HepG2 (cell line): ENCODE data around the gene FAM83G. TPM values are rescaled to one million over a fixed set of nuclear protein-coding genes. Genes with fewer than 3 reads are reported as not detected.

ENCODE experiments used
- AGO1 ChIP-seq: fragments of 200-400 bp; formaldehyde crosslinking; IDR thresholded peaks from 2 replicates; pipeline ENCODE4 v1.6.1; 2017; ENCODE audit warnings: mild to moderate bottlenecking, low read depth, low read length, moderate library complexity; ENCODE audit not compliant: poor library complexity, severe bottlenecking
- DNMT1 ChIP-seq: sonication (generic); formaldehyde crosslinking; IDR thresholded peaks from 2 replicates; pipeline ENCODE4 v1.5.1; 2020; ENCODE audit warnings: mild to moderate bottlenecking, missing genetic modification reagents
- KLF9 ChIP-seq: IDR thresholded peaks from 2 replicates; pipeline ENCODE4 v1.6.1; 2016; ENCODE audit warnings: low read depth
- PAX8 ChIP-seq: sonication (generic); formaldehyde crosslinking; IDR thresholded peaks from 2 replicates; pipeline ENCODE4 v1.8.0; 2022; ENCODE audit warnings: mild to moderate bottlenecking, missing genetic modification reagents, borderline replicate concordance
- ZNF773 ChIP-seq: sonication (generic); formaldehyde crosslinking; IDR thresholded peaks from 2 replicates; pipeline ENCODE4 v1.4.0; 2020; ENCODE audit warnings: missing genetic modification reagents, borderline replicate concordance
- polyA plus RNA-seq, 8 experiments: library from polyadenylated mRNA; depleted of rRNA in 3 of 8; stranded (reverse) in 7 of 8; unstranded in 1 of 8; fragments of >200 nt; fragmentation: Illumina TruSeq in 4 of 8; extraction: Trizol in 4 of 8; gene quantifications; 2 replicates each; pipeline versions ENCODE4 v1.2.1 to v1.2.3, GENCODE V29; 2011 to 2016; ENCODE audit warnings: low read depth in 4 of 8, missing spikeins in 1 of 8, mixed read lengths in 1 of 8; ENCODE audit not compliant: insufficient read depth in 1 of 8
- total RNA-seq, 5 experiments: library from RNA; depleted of rRNA; stranded (reverse); fragments of >200 nt; fragmentation: Illumina TruSeq; extraction: Trizol; gene quantifications; 2 replicates each; pipeline ENCODE4 v1.2.3, GENCODE V29; 2016; ENCODE audit warnings: low read depth in 1 of 5
- TF ChIP-seq, protein P1 (sequence below): sonication (generic); formaldehyde crosslinking; IDR thresholded peaks from 2 replicates; pipeline ENCODE4 v1.9.0; 2021; ENCODE audit warnings: missing genetic modification reagents, borderline replicate concordance
- TF ChIP-seq, protein P2 (sequence below): sonication (generic); formaldehyde crosslinking; IDR thresholded peaks from 2 replicates; pipeline ENCODE4 v1.4.0; 2020; ENCODE audit warnings: missing genetic modification reagents, mild to moderate bottlenecking, borderline replicate concordance
- TF ChIP-seq, protein P3 (sequence below): sonication (generic); formaldehyde crosslinking; IDR thresholded peaks from 2 replicates; pipeline ENCODE4 v1.8.0; 2022; ENCODE audit warnings: mild to moderate bottlenecking, missing genetic modification reagents, borderline replicate concordance
- TF ChIP-seq, protein P4 (sequence below): sonication (generic); formaldehyde crosslinking; IDR thresholded peaks from 2 replicates; pipeline ENCODE4 v1.4.0; 2020; ENCODE audit warnings: mild to moderate bottlenecking, missing genetic modification reagents
- TF ChIP-seq, protein P5 (sequence below), 2 experiments: IDR thresholded peaks; 2 replicates each; pipeline ENCODE4 v1.6.1; 2011 to 2012; ENCODE audit warnings: low read length in 2 of 2, borderline replicate concordance in 1 of 2, low read depth in 1 of 2, mild to moderate bottlenecking in 1 of 2, moderate library complexity in 1 of 2
- TF ChIP-seq, protein P6 (sequence below): sonication (generic); formaldehyde crosslinking; IDR thresholded peaks from 2 replicates; pipeline ENCODE4 v1.8.0; 2022; ENCODE audit warnings: mild to moderate bottlenecking, missing genetic modification reagents, moderate library complexity

FAM83G gene
- total and polyA plus RNA-seq, 2 of the 13 experiments (the other 11 are each of a cell fraction or from before 2014, with no cell fraction given): 13.7 to 18.6 TPM

DNA sequence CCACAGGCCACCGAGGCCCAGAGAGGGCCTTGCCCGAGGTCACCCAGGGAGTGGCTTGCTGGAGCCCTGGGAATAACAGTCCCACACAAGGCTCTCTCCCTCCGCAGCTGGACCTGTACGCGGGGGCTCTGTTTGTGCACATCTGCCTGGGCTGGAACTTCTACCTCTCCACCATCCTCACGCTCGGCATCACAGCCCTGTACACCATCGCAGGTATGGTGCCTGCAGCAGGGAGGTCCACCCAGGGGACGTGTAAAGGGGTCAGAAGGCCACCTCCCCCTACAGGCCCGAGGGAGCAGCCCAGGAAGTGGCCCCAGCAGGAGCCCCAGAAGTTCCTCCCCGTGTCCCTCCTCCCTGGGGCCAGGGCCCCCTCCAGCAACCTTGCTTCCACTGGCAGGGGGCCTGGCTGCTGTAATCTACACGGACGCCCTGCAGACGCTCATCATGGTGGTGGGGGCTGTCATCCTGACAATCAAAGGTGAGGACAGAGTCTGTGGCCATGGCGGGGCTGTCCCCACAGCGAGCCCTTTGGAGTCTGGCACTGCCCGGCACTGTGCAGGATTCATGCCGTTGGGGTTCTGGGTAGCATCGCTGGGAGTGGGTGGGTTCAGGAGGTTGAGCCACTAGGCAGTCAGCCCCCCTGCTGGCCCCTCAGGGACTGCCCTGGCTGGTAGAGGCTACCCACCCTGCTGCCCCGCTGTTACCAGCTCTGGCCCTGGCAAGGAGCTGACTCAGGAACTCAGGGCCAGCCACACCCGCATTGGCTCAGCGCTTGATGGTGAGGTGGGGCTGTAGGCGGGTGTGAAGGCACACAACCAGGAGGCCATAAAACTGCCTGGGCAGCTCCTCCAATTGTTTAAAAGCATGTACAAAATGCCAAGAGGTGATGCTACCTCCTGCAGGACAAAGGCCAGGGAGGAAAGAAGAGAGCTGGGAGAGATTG is 35.3 kb downstream of the FAM83G start (continued):
- TF ChIP-seq, protein P1, sequence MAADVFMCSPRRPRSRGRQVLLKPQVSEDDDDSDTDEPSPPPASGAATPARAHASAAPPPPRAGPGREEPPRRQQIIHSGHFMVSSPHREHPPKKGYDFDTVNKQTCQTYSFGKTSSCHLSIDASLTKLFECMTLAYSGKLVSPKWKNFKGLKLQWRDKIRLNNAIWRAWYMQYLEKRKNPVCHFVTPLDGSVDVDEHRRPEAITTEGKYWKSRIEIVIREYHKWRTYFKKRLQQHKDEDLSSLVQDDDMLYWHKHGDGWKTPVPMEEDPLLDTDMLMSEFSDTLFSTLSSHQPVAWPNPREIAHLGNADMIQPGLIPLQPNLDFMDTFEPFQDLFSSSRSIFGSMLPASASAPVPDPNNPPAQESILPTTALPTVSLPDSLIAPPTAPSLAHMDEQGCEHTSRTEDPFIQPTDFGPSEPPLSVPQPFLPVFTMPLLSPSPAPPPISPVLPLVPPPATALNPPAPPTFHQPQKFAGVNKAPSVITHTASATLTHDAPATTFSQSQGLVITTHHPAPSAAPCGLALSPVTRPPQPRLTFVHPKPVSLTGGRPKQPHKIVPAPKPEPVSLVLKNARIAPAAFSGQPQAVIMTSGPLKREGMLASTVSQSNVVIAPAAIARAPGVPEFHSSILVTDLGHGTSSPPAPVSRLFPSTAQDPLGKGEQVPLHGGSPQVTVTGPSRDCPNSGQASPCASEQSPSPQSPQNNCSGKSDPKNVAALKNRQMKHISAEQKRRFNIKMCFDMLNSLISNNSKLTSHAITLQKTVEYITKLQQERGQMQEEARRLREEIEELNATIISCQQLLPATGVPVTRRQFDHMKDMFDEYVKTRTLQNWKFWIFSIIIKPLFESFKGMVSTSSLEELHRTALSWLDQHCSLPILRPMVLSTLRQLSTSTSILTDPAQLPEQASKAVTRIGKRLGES (CRISPR knock-in tag): no peak
- TF ChIP-seq, protein P2, sequence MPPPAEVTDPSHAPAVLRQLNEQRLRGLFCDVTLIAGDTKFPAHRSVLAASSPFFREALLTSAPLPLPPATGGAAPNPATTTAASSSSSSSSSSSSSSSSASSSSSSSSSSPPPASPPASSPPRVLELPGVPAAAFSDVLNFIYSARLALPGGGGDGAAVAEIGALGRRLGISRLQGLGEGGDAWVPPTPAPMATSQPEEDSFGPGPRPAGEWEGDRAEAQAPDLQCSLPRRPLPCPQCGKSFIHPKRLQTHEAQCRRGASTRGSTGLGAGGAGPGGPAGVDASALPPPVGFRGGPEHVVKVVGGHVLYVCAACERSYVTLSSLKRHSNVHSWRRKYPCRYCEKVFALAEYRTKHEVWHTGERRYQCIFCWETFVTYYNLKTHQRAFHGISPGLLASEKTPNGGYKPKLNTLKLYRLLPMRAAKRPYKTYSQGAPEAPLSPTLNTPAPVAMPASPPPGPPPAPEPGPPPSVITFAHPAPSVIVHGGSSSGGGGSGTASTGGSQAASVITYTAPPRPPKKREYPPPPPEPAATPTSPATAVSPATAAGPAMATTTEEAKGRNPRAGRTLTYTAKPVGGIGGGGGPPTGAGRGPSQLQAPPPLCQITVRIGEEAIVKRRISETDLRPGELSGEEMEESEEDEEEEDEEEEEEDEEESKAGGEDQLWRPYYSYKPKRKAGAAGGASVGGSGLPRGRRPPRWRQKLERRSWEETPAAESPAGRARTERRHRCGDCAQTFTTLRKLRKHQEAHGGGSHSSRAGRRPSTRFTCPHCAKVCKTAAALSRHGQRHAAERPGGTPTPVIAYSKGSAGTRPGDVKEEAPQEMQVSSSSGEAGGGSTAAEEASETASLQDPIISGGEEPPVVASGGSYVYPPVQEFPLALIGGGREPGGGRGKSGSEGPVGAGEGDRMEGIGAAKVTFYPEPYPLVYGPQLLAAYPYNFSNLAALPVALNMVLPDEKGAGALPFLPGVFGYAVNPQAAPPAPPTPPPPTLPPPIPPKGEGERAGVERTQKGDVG (CRISPR knock-in tag): no peak
- no peak for TF ChIP-seq ZNF773
- TF ChIP-seq PAX8 (CRISPR knock-in tag): no peak
- TF ChIP-seq, protein P3, sequence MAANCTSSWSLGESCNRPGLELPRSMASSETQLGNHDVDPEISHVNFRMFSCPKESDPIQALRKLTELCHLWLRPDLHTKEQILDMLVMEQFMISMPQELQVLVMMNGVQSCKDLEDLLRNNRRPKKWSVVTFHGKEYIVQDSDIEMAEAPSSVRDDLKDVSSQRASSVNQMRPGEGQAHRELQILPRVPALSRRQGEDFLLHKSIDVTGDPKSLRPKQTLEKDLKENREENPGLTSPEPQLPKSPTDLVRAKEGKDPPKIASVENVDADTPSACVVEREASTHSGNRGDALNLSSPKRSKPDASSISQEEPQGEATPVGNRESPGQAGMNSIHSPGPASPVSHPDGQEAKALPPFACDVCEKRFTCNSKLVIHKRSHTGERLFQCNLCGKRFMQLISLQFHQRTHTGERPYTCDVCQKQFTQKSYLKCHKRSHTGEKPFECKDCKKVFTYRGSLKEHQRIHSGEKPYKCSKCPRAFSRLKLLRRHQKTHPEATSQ (CRISPR knock-in tag): no peak
- peak; percentile 75 for TF ChIP-seq AGO1
- TF ChIP-seq, protein P4, sequence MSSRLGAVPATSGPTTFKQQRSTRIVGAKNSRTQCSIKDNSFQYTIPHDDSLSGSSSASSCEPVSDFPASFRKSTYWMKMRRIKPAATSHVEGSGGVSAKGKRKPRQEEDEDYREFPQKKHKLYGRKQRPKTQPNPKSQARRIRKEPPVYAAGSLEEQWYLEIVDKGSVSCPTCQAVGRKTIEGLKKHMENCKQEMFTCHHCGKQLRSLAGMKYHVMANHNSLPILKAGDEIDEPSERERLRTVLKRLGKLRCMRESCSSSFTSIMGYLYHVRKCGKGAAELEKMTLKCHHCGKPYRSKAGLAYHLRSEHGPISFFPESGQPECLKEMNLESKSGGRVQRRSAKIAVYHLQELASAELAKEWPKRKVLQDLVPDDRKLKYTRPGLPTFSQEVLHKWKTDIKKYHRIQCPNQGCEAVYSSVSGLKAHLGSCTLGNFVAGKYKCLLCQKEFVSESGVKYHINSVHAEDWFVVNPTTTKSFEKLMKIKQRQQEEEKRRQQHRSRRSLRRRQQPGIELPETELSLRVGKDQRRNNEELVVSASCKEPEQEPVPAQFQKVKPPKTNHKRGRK (CRISPR knock-in tag): no peak
- TF ChIP-seq KLF9 (CRISPR knock-in tag): no peak
- no peak for TF ChIP-seq DNMT1
- TF ChIP-seq, protein P5, sequence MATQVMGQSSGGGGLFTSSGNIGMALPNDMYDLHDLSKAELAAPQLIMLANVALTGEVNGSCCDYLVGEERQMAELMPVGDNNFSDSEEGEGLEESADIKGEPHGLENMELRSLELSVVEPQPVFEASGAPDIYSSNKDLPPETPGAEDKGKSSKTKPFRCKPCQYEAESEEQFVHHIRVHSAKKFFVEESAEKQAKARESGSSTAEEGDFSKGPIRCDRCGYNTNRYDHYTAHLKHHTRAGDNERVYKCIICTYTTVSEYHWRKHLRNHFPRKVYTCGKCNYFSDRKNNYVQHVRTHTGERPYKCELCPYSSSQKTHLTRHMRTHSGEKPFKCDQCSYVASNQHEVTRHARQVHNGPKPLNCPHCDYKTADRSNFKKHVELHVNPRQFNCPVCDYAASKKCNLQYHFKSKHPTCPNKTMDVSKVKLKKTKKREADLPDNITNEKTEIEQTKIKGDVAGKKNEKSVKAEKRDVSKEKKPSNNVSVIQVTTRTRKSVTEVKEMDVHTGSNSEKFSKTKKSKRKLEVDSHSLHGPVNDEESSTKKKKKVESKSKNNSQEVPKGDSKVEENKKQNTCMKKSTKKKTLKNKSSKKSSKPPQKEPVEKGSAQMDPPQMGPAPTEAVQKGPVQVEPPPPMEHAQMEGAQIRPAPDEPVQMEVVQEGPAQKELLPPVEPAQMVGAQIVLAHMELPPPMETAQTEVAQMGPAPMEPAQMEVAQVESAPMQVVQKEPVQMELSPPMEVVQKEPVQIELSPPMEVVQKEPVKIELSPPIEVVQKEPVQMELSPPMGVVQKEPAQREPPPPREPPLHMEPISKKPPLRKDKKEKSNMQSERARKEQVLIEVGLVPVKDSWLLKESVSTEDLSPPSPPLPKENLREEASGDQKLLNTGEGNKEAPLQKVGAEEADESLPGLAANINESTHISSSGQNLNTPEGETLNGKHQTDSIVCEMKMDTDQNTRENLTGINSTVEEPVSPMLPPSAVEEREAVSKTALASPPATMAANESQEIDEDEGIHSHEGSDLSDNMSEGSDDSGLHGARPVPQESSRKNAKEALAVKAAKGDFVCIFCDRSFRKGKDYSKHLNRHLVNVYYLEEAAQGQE (IDR thresholded peaks at IDR 0.05; ENCODE audit: borderline replicate concordance in 1 of 2, low read depth in 1 of 2, low read length in 2 of 2): no peak
- TF ChIP-seq, protein P6, sequence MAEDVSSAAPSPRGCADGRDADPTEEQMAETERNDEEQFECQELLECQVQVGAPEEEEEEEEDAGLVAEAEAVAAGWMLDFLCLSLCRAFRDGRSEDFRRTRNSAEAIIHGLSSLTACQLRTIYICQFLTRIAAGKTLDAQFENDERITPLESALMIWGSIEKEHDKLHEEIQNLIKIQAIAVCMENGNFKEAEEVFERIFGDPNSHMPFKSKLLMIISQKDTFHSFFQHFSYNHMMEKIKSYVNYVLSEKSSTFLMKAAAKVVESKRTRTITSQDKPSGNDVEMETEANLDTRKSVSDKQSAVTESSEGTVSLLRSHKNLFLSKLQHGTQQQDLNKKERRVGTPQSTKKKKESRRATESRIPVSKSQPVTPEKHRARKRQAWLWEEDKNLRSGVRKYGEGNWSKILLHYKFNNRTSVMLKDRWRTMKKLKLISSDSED (CRISPR knock-in tag): no peak
